KG1 (cell line): Measurements from ENCODE around the gene USP20.
"Not testable (repeated sequence)": the region's sequence is repeated elsewhere in the genome, so short reads cannot be mapped to it uniquely, and the experiment has no call there.

Experiments used
- DNase-seq: peaks from one replicate; lab custom pipeline; 2025; lab: John Stamatoyannopoulos, UW

Gene USP20

GRCh38 chr9:129835128-129835859 is at the start of gene USP20, which contains the start of gene C9orf78:
TSS of gene USP20 (plus strand) at chr9:129835458. CDS start at chr9:129852556, 17,098 bp downstream.
TSS of gene C9orf78 (minus strand) at chr9:129835275. CDS start at chr9:129835221, 54 bp downstream.
- DNase-seq, result peak; percentile 95

DNA sequence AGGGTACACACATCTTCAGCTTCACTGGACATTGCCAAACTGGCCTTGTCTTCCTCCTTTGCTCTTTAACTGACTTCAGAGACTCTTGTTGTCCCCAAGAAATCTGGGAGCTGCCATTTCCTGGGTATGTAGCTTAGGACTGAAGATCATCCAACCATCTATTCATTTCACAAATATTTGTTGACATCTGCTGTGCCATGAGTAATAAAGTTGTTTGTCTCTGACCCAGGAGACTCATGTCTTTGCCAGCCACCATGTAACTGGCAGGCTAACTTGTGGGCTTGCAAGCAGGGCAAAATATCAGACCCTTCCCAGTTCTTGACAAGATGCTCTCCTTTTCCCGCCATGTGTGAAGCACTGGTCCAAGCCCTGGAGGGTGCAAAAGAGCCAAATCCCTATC is 49.4 kb upstream of the USP20 start:
- no peak for DNase-seq

DNA sequence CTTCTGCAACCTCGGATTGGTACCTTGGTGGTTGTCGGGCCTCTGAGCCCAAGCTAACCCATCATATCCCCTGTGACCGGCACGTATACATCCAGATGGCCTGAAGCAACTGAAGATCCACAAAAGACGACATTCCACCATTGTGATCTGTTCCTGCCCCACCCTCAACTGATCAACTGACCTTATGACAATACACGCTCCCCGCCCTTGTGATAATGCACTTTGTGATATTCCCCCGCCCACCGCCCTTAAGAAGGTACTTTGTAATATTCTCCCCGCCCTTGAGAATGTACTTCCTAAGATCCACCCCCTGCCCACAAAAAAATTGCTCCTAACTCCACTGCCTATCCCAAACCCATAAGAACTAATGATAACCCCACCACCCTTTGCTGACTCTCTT is 48.8 kb upstream of the USP20 start:
- DNase-seq, result no peak

DNA sequence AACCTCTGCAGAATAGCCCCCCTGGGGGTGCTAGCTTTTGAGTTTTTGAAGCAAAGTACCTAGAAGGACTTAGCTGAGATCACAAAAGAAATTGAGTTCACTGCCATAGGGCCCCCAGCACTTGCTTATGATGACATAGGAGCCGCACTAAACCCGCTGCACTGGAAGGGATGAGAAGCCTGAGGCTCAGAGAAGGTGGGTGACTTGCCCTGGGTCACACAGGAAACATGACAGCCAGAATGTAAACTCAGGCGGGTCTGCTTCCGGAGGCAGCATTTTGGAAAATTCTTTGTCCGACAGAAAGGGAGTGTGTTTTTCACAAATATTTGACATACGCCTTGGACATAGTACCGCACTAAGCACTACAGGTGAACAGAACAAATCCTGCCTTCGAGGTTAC is 40.7 kb upstream of the USP20 start:
- DNase-seq, result no peak

DNA sequence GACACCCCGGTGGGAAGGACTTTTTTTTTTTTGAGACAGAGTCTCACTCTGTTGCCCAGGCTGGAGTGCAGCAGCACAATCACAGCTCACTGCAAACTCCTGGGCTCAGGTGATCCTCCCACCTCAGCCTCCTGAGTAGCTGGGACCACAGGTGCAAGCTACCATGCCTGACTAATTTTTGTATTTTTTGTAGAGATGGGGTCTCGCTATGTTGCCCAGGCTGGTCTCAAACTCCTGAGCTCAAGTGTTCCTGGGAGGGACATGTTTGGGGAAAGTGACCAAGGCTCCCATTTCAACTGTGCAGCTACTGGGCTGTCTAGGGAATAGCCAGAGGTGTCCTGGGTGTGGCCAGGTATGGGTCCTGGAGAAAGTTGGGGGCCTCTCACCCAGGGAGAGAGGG is 39.2 kb upstream of the USP20 start:
- DNase-seq, result not testable (repeated sequence)

- DNase-seq, result no peak
Observed at GRCh38 chr9:129798973-129799372, 36.3 kb upstream of the USP20 start.

GRCh38 chr9:129801504-129801903 is 33.8 kb upstream of the USP20 start:
- DNase-seq, result no peak

GRCh38 chr9:129802833-129803675 is 32.2 kb upstream of the USP20 start, which contains the start of gene TOR1B:
TSS of gene TOR1B (plus strand) at chr9:129803184. CDS start at chr9:129803213, 29 bp downstream.
- peak; percentile 87 for DNase-seq

DNA sequence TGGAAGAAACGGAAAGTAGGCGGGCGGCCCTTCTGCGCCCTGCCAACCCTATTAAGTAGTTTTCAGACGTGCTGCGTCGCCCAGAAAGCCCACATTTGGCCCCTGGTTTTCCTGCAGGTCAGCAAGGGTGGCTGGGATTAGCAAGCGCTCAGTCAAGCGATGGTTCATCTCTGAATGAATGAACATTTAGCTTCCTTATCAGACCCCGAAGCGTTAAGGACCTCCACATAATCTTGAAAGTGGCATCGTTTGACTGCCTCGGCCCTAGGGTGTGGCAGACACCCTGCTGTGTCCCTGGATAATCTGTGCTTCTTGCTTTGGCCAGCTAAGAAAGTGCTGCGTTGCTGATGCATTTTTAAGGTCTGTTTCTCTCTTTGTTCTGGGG is 31.6 kb upstream of the USP20 start:
- no peak for DNase-seq

- no peak for DNase-seq
Observed at GRCh38 chr9:129806061-129806460, 29.2 kb upstream of the USP20 start.

GRCh38 chr9:129809346-129809745 is 25.9 kb upstream of the USP20 start:
- DNase-seq, result no peak

GRCh38 chr9:129810116-129810515 is 25.1 kb upstream of the USP20 start:
- no peak for DNase-seq

- no peak for DNase-seq
Observed at GRCh38 chr9:129810788-129811187, 24.5 kb upstream of the USP20 start.

- no peak for DNase-seq
Observed at GRCh38 chr9:129811967-129812363, 23.3 kb upstream of the USP20 start.

DNA sequence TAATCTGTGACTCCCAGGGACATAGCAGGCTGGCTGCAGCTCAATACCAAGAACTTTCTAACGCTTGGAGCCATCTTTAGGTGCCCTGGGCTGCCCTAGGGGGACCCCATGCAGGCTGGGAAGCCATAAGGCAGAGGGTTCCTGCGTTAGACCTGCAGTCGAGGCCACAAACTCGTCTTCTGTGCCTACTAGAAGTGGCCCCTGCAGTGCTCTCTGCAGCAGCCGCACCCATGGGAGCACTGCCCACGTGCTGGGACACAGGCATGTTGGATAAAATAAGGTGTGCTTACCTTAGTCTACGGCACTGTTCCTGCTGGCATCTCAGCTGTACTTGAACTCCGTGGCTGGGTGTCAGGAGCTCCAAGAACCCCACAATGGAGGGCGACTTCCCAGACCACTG is 22.9 kb upstream of the USP20 start:
- no peak for DNase-seq

DNA sequence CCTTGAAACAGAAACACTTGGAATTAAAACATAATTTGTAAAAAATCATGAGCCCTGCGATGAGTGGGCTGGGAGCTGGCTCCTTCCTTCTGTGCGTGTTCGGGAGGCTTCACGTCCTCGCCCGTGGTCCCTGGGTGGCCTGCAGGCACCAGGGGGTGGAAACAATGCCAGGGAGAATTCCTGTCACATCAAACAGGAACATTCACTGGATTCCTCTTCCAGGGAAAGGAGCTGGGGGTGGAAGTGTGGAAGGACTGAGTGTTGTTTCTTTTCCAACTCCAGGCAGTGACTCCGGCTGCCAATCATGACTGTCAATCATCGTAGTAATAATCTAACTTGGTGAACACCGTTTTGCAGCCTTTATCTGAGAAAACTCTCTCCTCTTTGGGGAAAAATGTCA is 21.6 kb upstream of the USP20 start:
- DNase-seq, result no peak

DNA sequence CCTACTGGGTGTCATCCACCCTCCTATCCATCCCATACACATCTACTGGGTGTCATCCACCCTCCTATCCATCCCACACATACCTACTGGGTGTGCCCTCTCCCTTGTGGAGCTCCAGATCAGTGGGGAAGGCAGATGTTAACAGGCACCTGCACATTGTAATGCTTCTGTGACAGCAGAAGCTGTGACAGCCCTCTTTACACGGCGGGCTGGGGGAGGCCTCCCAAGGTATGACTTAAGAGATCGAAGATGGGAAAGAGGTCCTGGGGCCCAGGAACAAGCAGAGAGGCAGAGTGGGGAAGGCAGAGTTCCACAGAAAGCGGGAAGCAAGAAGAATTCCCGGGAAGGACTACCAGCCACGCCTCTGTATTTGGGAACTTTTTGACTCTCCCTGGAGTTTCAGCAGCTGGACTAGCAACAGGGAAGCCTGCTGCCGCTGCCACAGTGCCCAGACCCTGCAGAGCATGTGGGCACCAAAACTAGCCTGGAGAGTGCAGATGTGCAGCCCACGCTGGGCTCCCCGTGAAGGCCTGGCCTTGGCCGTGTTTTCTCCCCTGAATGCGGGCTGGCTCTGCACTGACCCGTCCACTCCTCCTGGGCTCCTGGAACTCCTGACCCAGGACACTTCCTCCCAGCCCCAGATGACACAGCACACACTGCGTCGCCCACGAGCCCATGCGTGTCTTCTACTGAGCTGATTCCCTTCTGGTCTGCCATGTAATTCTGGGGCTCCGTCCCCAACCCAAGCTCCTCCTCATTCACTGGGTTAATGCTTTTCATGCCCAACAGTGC is 20.6 kb upstream of the USP20 start:
- DNase-seq, result no peak

- DNase-seq, result no peak
Observed at GRCh38 chr9:129815278-129815677, 20.0 kb upstream of the USP20 start.

DNA sequence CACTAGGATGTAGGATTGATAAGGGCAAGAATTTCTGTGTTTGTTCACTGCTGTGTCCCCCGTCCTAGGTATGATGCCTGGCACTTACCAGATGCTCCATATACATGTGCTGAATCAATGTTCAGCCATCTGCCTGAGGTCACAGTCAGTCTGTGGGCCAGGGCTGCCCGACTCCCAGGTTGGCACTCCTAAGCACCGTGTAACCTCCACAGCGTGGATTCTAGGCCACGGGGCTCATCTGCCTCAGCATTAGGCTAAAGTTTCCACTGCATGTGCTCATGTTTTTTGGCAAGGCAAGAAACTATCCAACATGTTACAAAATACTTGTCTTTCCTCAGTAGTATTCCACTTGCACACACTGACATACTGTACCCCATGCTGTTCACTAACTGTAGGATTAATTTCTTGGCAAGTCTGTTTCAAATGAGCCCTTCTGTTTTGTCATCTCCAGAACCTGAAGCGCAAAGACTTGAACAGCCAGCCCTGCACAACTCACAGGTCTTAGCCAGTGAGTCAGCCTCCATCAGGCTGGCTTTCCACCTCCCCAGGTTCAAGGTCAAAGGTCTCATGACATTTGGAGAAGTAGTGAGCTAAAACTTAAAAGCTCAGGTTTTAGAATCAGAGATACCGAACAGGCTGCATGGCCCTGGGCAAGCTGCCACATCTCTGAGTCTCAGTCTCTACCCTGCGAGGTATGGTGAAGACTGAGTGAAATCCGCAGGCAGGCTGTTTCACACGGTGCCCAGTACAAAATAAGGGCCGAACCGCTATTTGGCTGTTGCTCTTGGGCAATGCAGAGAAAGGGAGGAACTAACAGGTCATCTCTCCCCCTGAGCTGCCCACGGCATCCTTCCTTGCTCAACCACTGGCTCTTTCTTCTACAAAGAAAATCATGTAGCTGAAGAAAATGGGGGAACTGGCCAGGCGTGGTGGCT is 18.5 kb upstream of the USP20 start:
- no peak for DNase-seq

DNA sequence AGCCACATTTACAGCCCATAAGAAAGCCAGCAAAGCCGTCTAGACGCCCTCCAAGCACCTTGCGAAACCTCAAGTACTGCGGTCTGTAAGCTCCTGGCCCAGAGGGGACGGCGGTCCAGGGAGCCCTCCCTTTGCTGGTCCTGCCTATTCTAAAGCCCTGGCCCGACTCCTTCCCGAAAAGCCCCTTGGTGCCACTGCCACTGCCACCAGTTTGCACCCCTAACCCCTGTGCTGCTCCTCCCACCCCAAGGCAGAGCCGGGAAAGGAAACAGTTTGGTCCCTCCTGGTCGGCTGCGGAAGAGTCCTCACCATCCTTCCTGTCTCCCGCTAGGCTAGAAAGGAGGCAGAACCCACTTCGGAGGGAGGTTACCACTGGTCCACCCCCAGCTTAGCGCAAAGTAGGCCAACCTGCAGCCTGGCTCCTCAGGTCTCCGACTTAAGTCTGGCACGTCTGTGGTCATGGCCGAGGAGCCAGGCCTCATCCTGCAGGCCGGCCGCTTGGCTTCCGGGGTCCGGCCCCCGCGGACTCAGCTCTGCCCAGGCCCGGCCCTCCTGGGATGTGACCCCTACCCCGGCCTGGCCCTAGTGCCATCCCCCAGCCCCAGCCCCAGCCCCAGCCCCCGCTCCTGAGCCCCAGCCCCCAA is 12.2 kb upstream of the USP20 start:
- DNase-seq, result no peak

- no peak for DNase-seq
Observed at GRCh38 chr9:129823542-129823934, 11.7 kb upstream of the USP20 start.
